ENCODE data around the gene LGR6. TPM values are rescaled to one million over a fixed set of nuclear protein-coding genes. Genes with fewer than 3 reads are reported as not detected.
A peak's percentile ranks its signal among the peaks of the same experiment; 100 is the strongest.

The LGR6 gene
- total RNA-seq, 1 donor from 2014 or later, result 3.9 TPM

DNA sequence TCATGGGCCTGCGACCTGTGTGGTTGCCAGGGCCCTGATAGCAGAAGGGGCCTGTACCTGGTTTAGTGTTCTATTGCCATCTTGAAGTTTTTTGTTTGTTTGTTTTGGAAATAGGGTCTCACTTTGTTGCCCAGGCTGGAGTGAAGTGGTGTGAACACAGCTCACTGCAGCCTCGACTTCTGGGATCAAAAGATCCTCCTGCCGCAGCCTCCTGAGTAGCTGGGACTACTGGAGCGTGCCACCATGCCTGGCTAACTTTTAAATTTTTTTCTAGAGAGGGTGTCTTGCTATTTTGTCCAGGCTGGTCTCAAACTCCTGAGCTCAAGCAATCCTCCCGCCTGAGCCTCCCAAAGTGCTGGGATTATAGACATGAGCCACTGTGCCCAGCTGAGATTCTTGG, 75.2 kb downstream of the LGR6 start:
- intact Hi-C loops (cut with DNase I), result no loop called here
- ATAC-seq (ENCODE audit: poor library complexity) (no peak), DNase-seq (no peak)

DNA sequence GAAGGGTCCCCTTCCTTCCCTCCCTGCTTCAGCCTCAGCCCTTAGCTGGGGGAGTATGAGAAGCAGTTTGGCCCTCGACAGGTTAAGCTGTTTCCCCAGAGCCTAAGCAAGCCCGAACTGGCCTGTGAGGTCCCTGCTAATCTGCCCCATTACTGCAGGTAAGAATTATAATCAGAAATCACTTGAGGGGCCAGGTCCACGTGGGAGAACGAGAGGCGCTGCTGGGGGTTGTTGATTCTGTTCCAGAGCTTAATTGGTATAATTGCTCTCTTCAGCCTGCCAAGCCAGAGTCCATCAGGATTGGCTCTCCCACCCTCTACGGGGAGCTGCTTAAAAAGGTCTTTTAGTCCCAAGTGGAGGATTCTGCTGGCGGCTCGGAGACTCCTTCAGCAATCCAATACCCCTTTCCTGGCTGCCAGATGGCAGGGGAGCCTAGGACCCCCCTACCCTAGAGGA, 77.3 kb downstream of the LGR6 start:
- no peak for DNase-seq
- intact Hi-C loops (cut with DNase I), result no loop called here
- ATAC-seq (ENCODE audit: poor library complexity), result no peak

DNA sequence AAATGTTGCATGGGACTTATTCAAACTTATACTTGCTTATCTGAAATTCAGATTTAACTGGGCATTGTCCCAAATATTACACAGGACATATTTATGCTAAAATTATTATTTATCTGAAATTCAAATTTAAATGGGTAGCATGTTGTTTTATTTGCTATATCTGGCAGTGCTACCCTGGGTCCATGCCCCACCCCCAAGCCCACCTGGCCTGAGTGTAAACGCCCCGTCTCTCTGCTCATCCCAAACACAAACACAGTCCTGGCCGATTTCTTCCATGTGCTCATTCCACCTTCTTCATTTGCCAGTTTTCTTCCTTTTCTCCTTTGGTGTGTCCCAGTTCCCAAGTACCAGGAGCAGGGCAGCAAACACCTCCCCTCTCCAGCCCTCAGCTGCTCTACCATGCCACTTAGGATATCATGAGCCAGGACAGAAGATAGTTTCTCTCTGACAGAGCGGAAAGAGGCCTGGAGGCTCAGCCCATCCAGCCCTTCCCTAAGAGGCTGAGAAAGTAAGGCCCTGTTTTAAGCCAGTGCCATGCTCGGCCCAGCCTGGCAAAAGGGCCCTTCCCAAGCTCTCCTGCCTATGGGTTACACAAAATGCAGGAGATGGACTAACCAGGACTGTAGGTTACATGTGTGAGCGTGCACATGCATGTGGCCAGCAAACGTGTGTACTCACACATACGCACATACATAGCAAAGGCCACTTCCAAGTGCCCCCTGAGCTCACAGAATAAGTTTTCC, 78.7 kb downstream of the LGR6 start:
- ATAC-seq (ENCODE audit: poor library complexity) (no peak), DNase-seq (no peak)
- intact Hi-C loops (cut with DNase I), result no loop called here

DNA sequence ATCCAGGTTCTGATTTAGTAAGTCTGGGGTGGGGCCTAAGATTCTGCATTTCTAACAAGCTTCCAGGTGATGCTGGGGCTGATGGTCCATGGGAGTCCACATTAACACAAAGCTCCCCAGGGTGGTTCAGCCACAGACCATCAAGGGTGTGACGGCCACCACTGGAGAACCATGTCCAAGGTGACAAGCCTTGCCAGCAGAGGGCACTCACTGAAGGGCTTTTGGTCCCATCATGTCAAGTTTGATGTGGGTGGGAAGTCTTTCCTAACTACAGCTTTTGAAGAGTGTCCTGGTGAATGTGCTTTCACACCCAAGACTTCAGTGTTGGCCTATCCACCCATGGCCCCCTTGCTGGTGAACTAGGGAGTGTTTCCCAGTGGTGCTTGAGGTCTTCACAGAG, 81.0 kb downstream of the LGR6 start:
- no peak for DNase-seq
- ATAC-seq (ENCODE audit: poor library complexity), result no peak
- intact Hi-C loops (cut with DNase I), result no loop called here

DNA sequence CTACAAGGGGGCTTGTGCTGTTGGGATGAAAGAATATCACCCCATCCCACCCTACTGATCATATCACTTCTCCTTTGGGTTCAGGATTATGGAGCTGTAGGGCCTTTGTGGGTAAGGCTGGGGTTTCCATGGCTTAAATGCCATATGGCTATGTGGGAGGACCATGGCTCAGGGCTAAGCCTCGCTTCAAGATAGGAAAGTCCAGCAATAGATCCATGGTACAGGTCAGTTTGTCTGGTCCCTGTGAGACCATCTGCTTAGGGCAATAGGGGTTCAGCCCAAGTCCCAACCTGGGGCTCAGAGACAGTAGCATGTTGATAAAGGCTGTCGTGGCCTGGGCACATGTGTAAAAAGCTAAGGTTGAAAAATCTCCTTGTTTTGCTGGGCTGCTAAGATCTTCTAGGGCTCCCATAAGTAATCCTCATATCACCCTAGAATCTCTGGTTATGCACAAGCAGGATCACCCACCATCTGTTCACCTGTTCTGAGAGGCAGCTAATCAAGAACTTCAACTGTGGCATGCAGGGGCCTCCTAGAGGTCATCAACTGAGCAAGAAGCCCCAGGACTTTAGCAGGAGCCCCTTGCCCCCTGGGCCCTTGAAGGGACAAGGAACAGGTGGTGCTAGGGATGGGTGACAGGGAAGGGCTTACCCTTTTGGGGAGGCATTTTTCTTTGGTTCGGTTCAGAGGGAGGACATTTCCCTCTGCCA, 81.6 kb downstream of the LGR6 start:
- no peak for ATAC-seq (ENCODE audit: poor library complexity)
- intact Hi-C loops (cut with DNase I), result no loop called here
- no peak for DNase-seq

DNA sequence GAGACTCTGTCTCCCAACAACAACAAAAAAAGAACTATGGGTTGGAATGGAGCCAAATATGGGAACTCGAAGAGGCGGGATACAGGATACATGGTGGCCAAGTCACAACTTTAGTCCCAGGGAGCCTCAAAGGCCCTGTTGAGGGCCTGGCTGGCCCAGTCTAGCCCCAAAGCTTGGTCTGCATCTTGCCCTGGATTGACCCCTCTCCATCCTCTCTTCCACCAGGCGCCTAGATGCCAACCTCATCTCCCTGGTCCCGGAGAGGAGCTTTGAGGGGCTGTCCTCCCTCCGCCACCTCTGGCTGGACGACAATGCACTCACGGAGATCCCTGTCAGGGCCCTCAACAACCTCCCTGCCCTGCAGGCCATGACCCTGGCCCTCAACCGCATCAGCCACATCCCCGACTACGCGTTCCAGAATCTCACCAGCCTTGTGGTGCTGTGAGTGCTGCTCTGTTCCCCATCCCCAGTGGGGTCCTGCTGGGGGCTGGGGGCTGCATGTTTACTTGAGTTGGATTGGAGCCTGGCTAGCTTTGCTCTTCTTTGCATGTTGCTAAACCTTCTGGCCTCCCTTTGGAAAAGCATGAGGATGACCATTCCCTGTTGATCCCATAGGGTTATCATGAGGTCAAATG, 82.6 kb downstream of the LGR6 start:
- DNase-seq, result no peak
- intact Hi-C loops (cut with DNase I), result no loop called here
- ATAC-seq (ENCODE audit: poor library complexity), result no peak

DNA sequence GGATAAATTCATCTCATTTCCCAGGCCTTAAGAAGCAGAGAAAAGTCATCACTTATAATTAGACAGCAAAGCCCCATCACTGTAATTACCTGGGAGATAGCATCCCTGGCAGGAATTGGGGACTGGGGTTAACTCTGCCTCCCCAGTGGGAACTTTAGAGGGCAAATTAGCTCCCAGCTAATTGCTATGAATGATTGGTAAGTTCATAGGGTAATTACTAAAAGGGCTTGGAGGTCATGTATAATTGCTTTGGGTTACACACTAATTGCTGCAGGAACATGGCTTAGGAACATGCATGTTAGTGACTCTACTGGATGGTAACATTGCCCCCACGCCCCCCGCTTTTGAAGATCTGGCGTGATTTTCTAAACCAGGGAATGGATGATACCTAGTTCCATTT, 83.3 kb downstream of the LGR6 start:
- DNase-seq, result no peak
- no peak for ATAC-seq (ENCODE audit: poor library complexity)
- intact Hi-C loops (cut with DNase I), result no loop called here

DNA sequence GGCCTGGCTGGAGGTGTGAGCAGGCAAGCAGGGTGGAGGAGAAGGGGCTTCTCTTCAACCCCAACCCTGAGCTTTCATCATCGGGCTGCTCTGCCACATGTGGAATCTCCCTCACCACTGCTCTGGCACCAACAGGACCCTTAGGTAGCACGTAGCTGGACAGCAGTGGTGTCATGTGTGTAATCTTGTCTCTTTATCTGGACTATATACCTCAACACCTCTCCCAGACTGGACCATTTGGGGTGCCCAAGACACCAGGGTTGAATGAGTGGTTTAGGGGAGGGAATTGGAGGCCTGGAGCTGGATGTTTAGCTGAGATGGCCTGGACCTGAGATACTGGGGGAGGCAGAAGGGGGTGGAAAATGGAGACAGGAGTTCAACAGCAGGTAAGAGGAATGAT, 85.2 kb downstream of the LGR6 start:
- intact Hi-C loops (cut with DNase I), result no loop called here
- ATAC-seq (ENCODE audit: poor library complexity), result no peak
- no peak for DNase-seq

DNA sequence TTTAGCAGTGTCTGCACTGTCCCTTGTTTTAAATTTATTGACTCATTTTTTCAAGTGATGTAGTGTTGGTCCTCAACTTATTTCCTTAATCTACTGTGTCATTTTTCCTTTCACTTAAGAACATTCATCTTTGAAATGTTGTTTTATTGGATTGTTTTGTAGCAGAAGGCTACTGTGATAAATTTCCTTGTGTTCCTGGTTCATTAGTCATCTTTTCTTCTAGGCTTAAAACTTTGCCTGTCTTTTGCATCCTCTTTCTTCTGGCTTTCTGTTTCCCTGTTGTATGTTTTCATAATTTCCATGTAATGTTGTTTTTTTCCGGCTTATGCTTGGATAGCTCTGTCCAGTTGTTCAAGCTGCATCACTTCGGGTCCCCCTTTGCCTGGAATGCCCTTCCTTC, 86.2 kb downstream of the LGR6 start:
- DNase-seq (no peak), ATAC-seq (ENCODE audit: poor library complexity) (no peak)
- intact Hi-C loops (cut with DNase I), result no loop called here

DNA sequence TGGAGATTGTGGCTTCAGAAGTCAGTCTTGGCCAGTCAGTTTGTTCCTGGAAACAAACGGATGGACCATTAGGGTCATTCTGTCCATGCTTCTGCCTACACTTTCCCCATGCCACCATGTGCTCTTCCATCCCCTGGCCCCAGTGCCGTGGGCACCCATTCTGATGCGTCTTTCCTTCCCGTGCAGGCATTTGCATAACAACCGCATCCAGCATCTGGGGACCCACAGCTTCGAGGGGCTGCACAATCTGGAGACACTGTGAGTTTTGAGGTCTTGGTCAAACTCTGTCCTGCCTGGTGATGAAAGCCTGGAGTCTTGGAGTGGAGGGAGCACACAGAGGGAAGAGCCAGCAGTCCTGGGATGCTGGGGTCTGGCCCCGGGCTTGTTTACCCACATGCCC, 87.0 kb downstream of the LGR6 start:
- ATAC-seq (ENCODE audit: poor library complexity), result no peak
- intact Hi-C loops (cut with DNase I), result no loop called here
- no peak for DNase-seq

DNA sequence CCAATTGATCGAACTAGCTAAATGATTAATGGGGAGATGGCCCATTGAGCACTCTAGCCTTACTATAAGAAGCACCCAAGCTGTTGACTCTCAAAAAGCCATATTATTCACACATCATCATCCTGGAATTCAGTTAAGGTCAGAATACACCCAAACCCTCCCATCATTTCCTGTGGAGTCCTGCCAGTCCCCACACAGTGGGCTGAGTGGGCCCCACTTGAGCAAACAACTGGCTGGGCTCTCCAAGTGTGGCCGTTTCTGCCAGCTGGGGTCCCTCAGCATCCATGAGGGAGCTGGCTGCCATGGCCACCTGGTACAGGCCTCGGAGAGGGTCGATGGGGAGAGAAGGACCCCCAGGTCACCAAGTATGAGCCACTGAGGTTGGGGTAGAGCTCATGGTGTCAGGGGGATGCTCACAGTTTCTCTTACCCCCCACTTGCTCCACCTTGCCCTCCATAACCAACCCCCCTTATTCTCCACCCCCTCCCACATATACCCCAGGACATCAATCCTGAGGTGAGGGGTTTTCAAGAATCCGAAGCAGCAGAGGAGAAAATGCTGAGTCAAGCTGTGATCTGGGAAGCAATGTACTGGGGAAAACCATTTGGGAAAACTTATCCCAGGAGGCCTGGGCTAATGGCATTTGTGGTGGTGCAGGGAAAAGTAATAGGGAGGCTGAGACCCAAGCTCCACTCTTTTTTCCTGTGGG, 87.9 kb downstream of the LGR6 start:
- DNase-seq (no peak), ATAC-seq (ENCODE audit: poor library complexity) (no peak)
- intact Hi-C loops (cut with DNase I), result no loop called here

DNA sequence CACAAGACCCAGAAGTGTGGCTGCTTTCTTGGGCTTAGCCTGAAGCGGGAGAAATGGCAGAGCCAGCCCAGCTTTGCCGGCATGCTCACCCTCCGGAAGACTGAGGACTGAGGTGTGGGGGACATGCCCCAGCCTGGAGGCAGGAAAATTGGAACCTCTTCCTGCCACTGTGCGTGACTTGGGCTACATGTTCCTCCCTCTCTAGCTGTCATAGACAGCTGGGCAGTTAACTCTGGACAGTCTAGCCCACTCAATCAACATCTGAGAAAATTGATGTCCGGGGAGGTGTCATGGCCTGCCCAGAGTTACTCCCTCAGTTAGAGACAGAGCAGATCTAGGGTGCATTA, 88.4 kb downstream of the LGR6 start:
- intact Hi-C loops (cut with DNase I), result no loop called here
- ATAC-seq (ENCODE audit: poor library complexity) (no peak), DNase-seq (no peak)

DNA sequence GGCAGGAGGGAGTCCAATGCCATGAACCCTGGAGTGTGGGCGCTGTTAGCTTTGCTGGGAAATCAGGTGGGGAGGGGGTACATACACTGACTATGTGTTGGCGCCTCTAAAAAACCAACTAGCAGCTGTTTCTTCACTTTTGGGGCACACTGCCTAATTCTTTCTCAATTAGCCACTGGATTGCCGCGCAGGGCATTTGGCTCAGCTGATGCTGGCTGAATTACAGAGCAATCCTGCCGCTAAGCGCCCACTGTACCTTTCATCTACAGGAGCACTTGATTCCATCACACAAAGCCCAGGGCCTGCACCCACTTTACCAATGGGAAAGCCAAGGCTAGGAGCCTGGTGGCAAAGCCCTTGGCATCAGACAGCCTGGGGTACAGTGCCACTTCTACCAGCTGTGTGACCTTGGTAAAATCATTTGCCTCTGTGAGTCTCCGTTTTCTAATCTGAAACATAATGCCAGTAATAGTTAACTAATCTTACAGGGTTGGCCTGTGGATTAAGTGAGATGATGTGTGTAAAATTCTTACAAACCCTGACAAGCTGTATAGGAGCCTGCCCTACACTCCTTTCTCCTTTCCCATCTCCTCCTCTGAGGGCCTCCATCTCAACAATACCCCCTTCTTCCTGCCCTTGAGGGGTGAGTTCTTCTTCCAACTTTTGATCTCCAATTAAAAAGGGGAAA, 89.1 kb downstream of the LGR6 start:
- no peak for DNase-seq
- no peak for ATAC-seq (ENCODE audit: poor library complexity)

DNA sequence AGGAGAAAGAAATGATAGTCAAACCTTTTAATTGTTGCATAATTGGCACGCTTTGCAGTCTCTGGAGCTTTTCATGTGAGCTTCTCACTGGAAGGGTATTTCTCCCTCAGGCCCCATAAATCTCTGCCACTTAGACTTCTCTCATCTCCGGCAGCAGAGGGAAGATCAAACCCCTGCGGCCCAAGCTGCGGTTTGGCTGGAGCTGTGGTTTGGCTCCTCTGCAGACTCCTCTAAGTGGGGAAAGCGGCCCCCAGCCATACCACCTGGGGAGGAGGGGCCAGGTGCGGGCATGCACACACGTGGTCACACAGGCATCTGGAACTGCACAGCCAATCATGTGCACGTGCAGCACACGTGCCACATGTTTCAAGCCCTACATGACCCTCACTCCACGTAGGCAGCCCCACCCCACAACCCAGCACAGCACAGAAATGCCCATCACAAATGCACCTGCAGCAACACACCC, 89.8 kb downstream of the LGR6 start:
- ATAC-seq (ENCODE audit: poor library complexity) (no peak), DNase-seq (no peak)
- intact Hi-C loops (cut with DNase I), result no loop called here

More for the DNA sequence above, 89.1 kb downstream of the LGR6 start:
- intact Hi-C loops (cut with DNase I), result no loop called here

DNA sequence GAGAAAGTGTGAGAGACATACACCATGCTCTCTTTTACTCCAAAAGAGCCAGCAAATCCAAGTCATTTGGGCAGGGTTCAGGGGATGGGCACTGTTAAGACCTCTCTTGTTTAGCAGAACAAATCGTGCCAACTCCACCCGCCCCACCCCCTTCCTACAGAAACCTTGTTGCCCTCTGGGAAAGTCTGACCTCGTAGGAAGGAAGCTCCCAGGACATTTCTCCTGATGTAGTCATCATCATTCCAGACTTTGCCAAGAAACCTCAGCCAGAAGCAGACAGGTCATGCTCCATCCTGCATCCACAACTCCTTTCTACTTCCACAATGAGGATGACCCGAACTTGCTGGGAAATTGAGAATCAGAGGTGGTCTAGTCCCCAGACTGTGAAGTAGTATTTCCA, 90.4 kb downstream of the LGR6 start:
- intact Hi-C loops (cut with DNase I), result no loop called here
- ATAC-seq (ENCODE audit: poor library complexity) (no peak), DNase-seq (no peak)

DNA sequence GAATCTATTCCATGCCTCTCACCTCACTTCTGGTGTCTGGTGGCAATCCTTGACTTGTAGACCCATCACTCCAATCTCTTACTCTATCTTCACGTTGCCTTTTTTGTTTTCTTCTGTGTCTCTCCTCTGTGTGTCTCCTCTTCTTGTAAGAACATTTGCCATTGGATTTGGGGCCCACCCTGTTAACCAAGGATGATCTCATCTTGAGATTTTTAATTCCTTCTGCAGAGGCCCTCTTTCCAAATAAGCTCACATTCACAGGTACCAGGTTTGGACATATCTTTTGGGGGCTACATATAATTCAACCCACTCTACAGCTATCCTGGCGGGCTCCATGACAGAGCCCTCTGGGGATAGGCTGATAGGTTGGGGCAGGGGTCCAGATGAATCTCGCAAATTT, 92.3 kb downstream of the LGR6 start:
- ATAC-seq (ENCODE audit: poor library complexity) (no peak), DNase-seq (no peak)
- intact Hi-C loops (cut with DNase I), result no loop called here

DNA sequence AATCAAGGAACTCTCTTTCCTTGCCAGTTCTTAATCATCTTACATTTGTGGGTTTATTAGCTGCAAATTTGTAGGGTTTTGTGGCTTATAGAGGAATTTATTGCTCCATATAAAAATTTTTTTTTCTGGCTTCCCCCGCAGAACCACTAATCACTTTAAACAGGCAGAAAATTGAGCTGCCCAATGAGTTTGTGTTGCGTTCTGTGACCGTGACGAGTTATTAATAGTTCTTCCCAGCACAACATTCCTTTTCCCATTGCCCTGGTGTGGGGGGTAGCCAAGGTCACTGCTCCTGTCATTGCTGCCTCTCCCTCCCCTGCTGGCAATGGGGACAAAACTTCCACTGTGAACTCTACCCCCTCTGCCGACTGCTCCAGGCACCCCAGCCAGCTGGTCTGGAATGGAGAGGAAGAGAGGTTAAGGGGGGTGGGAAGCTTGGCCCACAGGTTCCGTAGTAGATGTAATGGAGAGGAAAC, 93.1 kb downstream of the LGR6 start:
- intact Hi-C loops (cut with DNase I), result no loop called here
- DNase-seq (peak; percentile 52), ATAC-seq (ENCODE audit: poor library complexity) (peak; percentile 87)

DNA sequence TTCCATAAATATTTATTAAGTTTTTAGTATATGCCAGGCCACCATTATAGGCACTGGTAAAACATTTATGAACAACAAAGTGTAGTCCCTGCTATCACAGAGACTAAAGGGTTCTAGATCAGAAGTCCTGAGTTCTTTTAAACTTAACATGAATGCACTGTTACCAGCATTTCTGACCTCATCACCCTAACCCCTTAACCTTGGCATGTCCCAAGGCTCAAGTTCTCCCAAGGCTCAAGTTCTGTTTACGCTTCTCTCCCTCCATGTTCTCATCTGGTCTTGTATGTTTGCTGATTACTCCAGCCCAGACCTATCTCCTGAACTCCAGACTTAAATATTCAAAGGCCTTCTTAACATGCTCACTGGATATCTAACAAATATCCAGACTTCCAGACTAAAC, 93.6 kb downstream of the LGR6 start:
- DNase-seq (no peak), ATAC-seq (ENCODE audit: poor library complexity) (no peak)
- intact Hi-C loops (cut with DNase I), result no loop called here

DNA sequence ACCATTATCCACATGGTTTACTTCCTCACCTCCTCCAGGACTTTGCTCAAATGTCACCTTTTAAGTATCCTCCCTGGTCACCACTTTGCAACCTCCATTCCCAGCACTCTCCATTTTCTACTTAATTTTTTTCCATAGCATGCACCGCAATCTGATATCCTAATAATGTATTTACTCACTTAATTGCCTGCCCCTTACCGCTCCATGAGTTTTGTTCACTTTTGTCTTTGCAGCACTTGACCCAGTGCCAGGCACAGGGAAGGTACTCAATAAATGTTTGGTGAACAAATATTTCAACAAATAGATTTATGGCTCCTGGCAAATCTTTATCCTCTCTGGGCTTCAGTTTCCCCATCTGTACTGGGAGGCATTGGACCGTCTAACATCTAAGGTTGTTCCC, 94.6 kb downstream of the LGR6 start:
- DNase-seq, result no peak
- no peak for ATAC-seq (ENCODE audit: poor library complexity)
- intact Hi-C loops (cut with DNase I), result no loop called here

Measured in Right ventricle myocardium superior (tissue), 1 donor.